Keratinocyte (primary cell): ENCODE measurements around the gene GDAP1L1.

Experiments used
- EZH2 ChIP-seq: IDR thresholded peaks from one replicate; pipeline ENCODE4 v1.6.1; 2012; ENCODE audit warnings: inconsistent platforms, mild to moderate bottlenecking, low read length, moderate library complexity
- TF ChIP-seq, protein P1 (sequence below), 3 experiments: IDR thresholded peaks in 1 of 3; conservative IDR thresholded peaks in 1 of 3; optimal IDR thresholded peaks in 1 of 3; 2 replicates in 2 of 3; 3 replicates in 1 of 3; pipeline versions ENCODE3 to v1.5.1; 2011; ENCODE audit warnings: low read length in 3 of 3, mild to moderate bottlenecking in 3 of 3, moderate library complexity in 2 of 3, control low read depth in 1 of 3, inconsistent platforms in 1 of 3; ENCODE audit not compliant: insufficient read depth in 2 of 3; ENCODE audit errors: extremely low read depth in 1 of 3

DNA sequence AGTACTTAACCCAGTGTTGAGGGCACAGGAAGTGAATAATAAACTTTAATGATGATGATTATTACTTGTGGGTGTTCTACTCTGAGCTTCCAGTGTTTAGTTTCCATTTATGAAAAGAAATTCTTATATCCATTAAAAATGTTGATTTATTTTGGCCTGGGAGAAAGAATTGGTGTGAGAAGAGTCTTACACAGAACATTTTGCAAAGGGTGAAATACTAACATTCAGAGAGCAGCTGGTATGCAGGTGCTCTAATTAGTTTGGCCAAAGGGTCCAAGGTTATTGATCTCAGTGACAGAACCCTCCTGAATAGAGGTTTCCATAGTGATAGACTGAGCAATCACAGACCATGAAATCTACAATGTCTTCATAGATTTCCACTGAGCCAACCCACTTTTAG, 41.0 kb upstream of the GDAP1L1 start:
- TF ChIP-seq, protein P1, sequence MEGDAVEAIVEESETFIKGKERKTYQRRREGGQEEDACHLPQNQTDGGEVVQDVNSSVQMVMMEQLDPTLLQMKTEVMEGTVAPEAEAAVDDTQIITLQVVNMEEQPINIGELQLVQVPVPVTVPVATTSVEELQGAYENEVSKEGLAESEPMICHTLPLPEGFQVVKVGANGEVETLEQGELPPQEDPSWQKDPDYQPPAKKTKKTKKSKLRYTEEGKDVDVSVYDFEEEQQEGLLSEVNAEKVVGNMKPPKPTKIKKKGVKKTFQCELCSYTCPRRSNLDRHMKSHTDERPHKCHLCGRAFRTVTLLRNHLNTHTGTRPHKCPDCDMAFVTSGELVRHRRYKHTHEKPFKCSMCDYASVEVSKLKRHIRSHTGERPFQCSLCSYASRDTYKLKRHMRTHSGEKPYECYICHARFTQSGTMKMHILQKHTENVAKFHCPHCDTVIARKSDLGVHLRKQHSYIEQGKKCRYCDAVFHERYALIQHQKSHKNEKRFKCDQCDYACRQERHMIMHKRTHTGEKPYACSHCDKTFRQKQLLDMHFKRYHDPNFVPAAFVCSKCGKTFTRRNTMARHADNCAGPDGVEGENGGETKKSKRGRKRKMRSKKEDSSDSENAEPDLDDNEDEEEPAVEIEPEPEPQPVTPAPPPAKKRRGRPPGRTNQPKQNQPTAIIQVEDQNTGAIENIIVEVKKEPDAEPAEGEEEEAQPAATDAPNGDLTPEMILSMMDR (optimal IDR thresholded peaks at IDR 0.05 in 1 of 3, IDR thresholded peaks at IDR 0.05 in 1 of 3, conservative IDR thresholded peaks at IDR 0.05 in 1 of 3; ENCODE audit: extremely low read depth in 1 of 3, insufficient read depth in 2 of 3, low read length in 3 of 3): no peak
- TF ChIP-seq EZH2: no peak
